ENCODE measurements around the gene BICDL1.

BICDL1 gene

GRCh38 chr12:120086801-120087621, 98.0 kb downstream of the BICDL1 start:
- H3K4me3 ChIP-seq (ENCODE audit: control insufficient read depth, low read depth, low read length), result peak overlapping the region; percentile 55
- peak; percentile 98 for TF ChIP-seq CTCF (IDR thresholded peaks at IDR 0.05; ENCODE audit: control insufficient read depth, insufficient read depth, low read depth, low read length, missing control alignments)
- DNase-seq (ENCODE audit: low read depth), result peak; percentile 93

- no peak for TF ChIP-seq CTCF (IDR thresholded peaks at IDR 0.05; ENCODE audit: control insufficient read depth, insufficient read depth, low read depth, low read length, missing control alignments)
- H3K4me3 ChIP-seq (ENCODE audit: control insufficient read depth, low read depth, low read length), result no peak overlapping the region
- DNase-seq (ENCODE audit: low read depth), result no peak
Measured at GRCh38 chr12:120089105-120089504, 100.1 kb downstream of the BICDL1 start.

GRCh38 chr12:120089796-120090195, 100.8 kb downstream of the BICDL1 start:
- H3K4me3 ChIP-seq (ENCODE audit: control insufficient read depth, low read depth, low read length), result no peak overlapping the region
- DNase-seq (ENCODE audit: low read depth), result no peak
- no peak for TF ChIP-seq CTCF (IDR thresholded peaks at IDR 0.05; ENCODE audit: control insufficient read depth, insufficient read depth, low read depth, low read length, missing control alignments)

GRCh38 chr12:120090206-120090605, 101.2 kb downstream of the BICDL1 start:
- no peak overlapping the region for H3K4me3 ChIP-seq (ENCODE audit: control insufficient read depth, low read depth, low read length)
- no peak for DNase-seq (ENCODE audit: low read depth)
- no peak for TF ChIP-seq CTCF (IDR thresholded peaks at IDR 0.05; ENCODE audit: control insufficient read depth, insufficient read depth, low read depth, low read length, missing control alignments)

GRCh38 chr12:120090626-120091295, 101.7 kb downstream of the BICDL1 start:
- TF ChIP-seq CTCF (IDR thresholded peaks at IDR 0.05; ENCODE audit: control insufficient read depth, insufficient read depth, low read depth, low read length, missing control alignments), result no peak
- DNase-seq (ENCODE audit: low read depth), result no peak
- no peak overlapping the region for H3K4me3 ChIP-seq (ENCODE audit: control insufficient read depth, low read depth, low read length)

- no peak for TF ChIP-seq CTCF (IDR thresholded peaks at IDR 0.05; ENCODE audit: control insufficient read depth, insufficient read depth, low read depth, low read length, missing control alignments)
- H3K4me3 ChIP-seq (ENCODE audit: control insufficient read depth, low read depth, low read length), result no peak overlapping the region
- DNase-seq (ENCODE audit: low read depth), result no peak
Measured at GRCh38 chr12:120091371-120092090, 102.5 kb downstream of the BICDL1 start.
